Activated effector memory CD4-positive, alpha-beta T cell treated with anti-CD3 and anti-CD28 coated beads, Interleukin-2, amount 50 U/mL, for 16 hours (primary cell): ENCODE data around the gene CCDC192.
"Not testable (repeated sequence)": the region's sequence is repeated elsewhere in the genome, so short reads cannot be mapped to it uniquely, and the experiment has no call there.

Source experiments
- DNase-seq: peaks from one replicate; pipeline ENCODE4 v3.0.0-alpha.2; 2020

CCDC192 gene

DNA sequence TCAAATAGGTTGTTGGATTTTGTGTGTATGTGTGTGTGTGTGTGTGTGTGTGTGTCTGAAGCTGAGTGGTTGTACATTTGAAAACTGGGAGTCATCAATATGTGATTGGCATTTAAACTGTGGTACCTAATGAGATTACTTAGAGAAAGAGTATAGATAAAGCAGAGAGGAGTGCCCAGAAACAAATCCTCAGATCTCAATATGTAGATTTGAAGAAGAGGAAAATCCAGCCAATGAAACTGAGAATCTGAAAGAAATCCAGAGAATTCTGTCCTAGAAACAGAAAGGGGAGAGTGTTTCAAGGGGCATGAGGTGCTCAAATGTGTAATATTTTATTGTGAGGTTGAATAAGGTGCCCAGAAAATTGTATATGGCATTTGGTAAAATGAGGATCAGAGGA, 66.2 kb downstream of the CCDC192 start:
- no peak for DNase-seq

DNA sequence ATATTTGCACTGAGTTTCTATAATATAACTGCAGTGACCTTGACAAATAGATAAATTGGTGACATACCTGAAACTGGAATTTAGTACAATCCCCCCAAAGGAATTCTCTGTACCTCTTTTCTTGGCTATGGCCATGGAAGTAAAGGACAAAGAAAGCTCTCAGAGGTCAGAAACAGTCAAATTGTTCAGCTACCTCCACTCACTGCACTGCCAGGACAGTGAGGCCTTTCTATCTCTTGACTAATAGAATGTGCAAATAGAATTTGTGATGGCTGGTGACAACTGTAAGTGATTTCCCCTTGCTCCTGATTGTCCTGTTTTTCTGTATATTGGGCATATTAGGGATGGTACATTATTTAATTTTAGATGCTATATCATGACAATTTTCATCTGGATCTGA, 67.1 kb downstream of the CCDC192 start:
- no peak for DNase-seq

DNA sequence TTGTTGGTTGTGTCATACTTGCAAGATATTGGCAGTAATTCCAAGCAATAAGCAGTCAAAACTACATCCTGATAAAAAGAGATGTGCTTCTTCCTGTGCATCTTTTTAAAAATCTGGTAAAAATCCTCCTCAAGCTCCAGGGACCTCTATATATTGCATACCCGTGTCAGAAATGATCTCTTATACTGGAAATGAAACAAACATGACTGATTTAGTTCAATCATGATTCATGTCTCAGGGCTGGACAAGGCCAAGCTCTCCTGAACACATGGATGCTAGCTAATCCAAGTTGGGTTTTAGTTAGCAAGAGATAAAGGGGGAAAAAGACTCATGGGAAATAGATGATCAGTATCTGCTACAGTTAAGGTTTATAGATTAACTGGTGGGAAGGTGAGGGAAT, 69.3 kb downstream of the CCDC192 start:
- no peak for DNase-seq

DNA sequence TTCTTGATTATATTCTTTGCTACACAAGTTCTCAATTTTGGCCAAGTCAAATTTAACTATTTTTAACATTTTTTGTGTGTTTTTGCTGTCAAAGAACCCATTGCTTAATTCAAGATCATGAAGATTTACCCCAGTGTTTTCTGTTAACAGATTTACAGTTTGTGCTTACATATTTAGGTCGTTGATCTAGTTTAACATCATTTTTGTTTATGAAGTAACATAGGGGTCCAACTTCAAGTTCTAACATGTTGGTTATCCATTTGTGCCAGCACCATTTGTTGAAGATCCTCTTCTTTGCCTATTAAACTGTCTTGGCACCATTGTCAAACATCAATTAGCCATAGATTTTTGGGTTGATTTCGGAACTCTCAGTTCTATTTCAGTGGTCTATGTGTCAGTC, 71.0 kb downstream of the CCDC192 start:
- no peak for DNase-seq

DNA sequence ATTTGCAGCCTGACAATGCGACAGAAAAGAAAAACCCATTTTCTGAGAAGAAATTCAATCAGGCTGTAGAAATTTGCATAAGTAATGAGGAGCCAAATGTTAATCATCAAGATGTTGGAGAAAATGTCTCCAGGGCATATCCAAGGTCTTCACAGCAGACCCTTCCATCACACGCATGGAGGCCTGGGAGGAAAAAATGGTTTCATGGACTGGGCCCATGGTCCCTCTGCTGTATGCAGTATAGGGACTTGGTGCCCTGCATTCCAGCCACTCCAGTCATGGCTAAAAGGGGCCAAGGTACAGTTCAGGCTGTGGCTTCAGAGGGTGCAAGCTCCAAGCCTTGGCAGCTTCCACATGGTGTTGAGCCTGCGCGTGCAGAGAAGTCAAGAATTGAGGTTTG, 73.3 kb downstream of the CCDC192 start:
- no peak for DNase-seq

DNA sequence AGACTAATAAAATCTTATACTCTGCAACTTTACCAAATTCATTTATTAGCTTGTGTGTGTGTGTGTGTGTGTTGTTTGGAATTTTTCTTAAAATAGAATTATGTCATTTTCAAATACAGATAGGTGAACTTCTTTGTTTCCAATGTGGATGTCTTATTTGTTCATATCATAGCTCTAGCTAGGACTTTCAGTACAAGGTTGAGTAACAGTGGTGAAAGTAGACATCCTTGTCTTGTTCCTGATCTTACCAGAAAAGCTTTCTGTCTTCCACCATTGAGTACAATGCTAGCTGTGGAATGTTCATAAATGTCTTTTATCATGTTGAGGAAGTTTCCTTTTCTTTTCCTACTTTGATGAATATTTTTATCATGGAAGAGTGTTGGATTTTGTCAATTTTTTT, 74.8 kb downstream of the CCDC192 start:
- DNase-seq = no peak

DNA sequence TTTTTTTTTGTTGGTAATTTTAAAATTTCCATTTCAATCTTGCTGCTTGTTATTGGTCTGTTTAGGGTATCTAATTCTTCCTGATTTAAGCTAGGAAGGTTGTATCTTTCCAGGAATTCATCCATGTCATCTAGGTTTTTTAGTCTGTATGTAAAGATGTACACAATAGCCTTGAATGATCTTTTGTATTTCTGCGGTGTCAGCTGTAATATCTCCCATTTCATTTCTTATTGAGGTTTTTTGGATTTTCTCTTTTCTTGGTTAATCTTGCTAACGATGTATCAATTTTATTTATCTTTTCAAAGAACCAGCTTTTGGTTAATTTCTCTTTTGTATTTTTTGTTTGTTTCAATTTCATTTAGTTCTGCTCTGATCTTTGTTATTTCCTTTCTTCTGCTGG, 79.3 kb downstream of the CCDC192 start:
- DNase-seq = not testable (repeated sequence)

DNA sequence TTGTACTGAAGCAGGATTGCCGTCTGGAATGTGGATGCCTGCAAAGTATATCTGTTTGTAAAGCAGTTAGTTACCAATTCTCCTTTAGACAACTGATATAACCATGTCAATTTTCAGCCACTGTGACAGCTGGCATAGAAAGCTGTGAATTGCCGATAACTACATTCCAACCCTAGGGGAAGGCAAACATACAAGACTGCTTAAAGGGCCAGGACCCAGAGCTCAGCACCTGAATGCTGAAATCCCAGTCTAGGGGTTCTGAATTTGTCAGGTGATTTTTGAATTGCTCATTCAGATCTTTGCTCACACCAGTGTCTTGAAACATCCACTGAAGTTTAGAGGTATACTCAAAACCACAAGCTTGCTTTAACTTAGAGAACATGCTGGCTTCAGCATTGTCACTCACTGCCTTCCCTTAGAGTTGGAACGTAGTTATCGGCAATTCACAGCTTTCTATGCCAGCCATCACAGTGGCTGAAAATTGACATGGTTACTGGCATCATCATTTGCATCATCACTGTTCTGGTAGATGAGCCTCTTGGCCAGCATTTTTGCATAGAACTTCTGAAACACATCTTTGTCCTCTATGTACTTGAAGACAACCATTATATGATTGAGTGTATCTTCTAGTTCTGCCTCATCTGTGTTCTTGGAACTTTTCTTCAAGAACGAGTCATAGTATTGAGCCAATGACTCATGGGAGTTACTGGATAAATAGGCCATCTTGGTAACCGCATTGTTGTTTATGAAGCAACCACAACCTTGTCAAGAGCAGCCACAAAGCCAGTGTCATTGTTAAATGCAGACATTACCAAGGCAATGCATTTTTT, 82.1 kb downstream of the CCDC192 start:
- no peak for DNase-seq

DNA sequence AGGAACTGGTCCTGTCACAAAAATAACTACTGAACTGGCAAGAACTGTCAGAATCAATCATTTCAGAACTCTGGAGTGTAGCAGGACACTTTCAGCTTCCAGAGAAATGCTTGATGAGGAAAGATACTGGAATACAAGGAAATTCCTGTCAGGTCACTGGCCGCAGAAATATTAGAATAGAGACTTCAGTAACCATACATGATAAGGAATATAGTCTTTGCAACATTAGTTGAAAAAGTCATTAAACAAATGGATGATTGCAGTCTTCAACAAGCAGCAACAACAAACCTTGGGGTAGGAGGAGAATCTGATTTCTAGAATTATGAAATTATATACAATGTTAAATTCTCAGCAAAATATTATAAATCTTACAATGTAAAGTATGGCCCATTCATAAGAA, 88.2 kb downstream of the CCDC192 start:
- DNase-seq = no peak

DNA sequence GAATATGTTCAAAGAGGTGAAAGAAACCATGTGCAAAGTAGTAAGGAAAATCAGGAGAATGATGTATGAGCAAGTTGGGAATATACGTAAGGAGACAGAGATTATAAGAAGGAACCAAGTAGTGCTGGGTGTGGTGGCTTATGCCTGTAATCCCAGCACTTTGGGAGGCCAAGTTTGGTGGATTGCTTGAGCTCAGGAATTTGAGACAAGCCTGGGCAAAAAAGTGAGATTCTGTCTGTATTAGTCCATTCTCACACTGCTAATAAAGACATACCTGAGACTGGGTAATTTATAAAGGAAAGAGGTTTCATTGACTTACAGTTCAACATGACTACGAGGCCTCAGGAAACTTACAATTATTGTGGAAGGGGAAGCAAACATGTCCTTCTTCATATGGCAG, 88.7 kb downstream of the CCDC192 start:
- not testable (repeated sequence) for DNase-seq

DNA sequence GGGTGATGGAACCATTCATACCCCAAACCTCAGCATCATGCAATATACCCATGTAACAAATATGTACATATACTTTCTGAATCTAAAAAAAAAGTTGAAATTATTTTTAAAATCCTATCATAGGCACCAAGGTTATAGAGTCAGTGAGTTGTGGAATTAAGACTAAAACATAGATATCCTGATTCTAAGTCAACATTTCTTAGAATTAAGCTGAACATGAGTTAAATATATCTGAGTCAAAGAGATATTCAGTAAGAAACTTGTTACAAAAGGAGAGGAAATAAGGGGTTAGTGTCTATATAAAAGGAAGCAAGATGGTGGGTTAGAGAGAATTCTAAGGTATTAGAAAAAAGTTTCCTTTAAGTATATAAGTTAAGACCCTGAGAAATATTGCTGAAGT, 89.9 kb downstream of the CCDC192 start:
- no peak for DNase-seq

DNA sequence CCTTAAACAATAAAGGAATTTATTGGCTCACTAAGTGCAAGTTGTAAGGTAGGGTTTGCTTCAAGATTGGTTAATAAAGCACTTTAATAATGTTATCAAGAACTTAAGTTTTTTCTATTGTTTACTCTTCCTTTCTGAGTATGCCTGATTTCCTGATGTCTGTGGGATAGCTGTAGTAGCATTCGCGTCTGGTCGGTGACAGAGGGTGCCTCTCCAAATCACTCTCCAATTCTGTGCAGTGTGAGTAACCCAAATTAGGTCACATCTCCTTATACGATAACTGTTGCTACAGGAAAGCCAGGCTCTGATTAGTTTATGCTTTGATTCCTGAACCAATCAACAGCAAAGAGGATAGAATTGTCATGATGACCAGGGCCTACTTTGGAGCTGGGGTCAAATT, 90.7 kb downstream of the CCDC192 start:
- DNase-seq = no peak

DNA sequence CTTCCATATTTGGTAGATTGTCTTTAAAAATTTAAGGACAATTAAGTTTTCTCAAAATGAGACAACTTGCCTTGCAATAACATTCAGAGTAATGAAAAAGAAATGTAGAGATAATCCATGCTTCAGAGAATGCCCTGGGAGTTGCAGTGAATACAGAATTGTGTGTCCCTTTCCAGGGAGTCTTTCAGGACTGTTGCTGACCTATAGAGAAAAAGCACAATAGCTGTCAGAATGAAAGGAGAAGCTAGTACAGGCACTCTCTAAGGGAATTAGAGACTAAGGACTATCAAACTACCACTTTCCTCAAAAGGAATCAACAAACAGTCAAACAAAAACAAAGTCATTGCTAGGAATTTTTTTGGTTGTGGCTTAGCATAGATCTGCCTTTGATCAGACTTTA, 93.0 kb downstream of the CCDC192 start:
- DNase-seq = no peak

DNA sequence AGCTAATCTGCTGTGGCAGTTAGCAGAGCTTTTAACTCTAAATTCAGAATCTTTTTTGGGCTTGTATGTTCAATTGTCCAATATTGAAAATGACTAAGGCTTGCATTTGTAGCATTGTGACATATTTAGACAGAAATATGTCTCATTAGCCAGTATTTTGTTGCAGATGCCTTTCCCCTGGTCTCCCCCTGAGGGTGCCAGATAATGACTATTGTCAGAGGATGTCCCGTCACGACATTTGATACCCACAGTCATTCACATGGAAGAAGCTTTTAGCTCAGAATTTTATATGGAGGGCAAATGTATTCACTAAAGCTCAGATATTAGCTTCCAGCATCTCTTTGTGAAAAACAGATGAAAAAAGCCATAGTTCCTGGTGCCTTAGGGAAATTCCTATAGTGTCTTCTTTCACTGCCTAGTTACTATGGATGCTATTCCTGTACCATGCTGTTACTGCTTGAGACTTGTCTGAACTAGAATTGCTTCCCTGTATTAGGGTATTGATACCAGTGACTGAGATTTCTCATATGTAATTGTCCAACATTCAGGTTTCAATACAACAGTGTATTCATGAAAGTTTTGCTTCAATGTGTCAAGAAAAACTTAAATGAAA, 96.2 kb downstream of the CCDC192 start:
- DNase-seq = no peak

DNA sequence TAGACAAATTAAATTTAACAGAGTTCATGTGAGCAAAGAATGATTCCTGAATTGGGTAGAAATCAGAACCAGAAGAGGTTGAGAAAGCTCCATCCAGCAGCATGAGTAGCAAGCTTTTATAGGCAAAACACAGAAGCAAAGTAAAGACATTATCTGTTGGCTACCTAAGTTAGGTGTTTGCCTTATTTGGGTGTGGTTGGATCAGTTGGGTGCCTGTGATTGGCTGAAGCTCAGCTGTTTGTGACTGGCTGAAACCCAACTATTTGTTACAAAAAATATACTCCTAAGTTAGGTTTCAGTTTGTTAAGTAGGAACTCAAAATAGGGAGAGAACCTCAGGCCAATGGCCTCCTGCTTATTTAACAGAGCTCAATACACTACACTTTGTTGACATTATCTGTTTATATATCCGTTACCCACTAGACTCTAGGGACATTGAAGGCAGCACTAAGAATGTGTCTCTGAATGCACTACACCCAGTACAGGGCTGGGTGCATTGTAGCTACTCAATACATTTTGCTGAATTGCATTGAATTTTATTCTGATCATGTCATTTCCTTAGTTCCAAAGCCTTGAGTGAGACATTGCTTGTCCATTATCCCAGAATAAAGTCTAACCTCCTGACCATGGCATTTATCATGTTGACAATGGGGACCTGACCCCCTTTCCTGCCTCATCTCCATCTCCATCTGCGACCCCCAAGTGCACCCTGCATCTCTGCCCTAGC, 98.7 kb downstream of the CCDC192 start:
- no peak for DNase-seq

DNA sequence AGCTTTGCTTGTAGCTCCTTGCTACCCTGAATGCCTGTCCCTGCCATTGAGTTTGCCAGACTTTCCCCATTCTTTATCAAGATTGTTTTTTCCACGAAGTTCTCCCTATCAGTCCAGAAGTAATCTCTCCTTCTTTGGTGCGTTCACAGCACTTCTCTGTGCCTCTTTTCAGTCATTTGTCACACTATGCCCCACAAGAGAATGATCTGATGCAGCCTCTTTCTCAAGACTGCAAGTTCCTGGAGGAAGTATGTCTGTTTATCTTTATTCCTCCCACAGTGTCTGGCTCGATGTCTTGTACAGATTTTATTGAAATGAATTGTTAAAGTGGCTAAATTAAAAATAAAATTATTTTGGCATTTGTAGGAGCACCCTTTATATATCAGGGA, 99.3 kb downstream of the CCDC192 start:
- DNase-seq = no peak

DNA sequence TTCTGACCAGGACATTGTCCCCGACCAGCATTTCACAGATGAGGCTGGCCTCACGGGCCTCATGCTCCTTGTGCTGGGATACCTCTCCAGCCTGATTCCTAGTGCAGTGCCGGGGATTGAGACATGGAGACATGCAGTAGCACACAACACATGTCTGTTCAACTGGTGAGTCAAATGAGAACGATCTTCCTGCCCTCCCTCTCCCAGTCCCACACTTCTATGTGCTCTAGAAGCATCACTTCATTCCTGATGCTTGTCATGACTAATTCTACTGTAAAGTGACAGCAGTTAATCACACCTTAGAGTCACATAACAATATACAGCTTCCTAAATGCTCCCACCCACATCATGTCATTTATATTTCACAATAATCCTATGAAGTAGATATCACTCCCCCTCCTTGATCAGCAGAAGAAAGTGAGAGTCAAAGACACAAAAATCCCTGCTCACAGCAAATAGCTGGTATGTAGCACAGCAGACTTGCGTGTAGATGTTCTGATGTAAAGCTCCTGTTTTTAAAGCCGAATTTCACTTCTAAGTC, 101.8 kb downstream of the CCDC192 start:
- DNase-seq = no peak

DNA sequence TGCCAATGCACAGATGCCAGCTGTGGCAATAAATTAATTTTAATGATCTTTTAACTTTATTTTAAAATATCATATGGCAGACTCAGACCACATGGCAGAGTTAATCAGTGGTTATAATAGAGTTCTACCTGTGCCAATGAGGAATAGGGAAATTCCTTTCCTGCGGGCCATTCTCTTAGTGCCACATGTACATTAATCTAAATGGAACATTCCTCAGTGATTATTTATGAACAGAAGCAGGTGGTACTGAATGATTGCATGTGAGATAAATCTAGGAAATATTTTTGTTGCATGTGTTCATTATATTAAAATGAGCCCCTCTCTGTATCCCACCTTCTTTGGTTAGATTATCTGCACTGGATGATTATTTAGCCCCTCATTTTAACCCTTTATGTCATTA, 102.3 kb downstream of the CCDC192 start:
- DNase-seq = no peak

DNA sequence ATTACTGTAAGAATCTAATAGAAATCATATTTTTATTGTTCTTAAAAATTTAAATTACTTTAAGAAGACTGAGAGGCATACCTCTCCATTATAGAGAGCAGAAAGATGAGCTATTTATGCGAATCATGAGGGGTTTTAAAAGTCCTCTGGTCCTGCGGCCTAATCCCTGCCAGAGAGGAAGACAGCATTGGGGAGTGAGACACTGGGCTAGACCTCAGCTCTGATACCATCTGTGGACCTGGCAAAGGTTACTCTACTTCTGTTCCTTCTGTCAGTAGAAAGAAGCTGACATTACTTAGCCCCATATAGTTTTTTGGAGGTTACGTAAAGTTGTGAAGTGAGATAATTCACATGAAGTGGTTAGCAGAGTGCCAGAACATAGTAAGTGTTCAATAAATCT, 103.6 kb downstream of the CCDC192 start:
- no peak for DNase-seq

DNA sequence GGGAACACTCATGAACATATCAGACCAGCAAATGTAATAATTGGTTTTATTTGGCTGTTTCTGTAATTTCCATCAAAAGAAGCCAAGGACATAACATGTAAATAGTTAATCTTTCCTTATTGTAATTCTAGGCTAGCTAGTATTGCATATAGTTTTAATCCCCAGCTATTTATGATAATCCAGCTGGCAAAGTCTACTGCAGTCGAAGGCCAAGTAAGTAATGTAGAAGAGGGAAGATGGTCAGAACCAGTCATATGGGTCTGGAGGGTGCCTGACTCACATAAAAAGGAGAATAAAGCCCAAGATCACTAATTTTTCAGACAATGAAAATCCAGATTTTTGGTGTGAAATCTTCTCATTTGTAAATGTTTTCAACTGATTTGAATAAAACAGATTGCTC, 106.3 kb downstream of the CCDC192 start:
- DNase-seq = no peak

DNA sequence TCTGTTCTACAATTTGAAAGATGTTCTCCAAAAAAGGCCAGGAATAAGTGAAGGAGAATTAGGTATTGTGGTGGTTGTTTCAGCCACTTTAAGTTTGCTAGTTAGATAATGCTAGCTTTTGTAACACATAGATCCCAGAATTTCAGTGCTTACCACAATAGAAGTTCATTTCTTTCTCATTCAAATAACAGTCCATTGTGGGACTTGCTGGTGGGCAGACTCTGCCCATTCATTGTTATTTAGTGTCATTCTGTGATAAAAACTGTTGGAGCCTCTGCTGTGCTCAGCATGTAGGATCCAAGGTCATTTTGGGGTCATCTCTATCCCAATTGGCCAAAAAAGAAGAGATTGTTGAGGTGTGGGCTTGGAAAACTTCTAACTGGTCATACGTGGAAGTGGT, 106.8 kb downstream of the CCDC192 start:
- DNase-seq = no peak

DNA sequence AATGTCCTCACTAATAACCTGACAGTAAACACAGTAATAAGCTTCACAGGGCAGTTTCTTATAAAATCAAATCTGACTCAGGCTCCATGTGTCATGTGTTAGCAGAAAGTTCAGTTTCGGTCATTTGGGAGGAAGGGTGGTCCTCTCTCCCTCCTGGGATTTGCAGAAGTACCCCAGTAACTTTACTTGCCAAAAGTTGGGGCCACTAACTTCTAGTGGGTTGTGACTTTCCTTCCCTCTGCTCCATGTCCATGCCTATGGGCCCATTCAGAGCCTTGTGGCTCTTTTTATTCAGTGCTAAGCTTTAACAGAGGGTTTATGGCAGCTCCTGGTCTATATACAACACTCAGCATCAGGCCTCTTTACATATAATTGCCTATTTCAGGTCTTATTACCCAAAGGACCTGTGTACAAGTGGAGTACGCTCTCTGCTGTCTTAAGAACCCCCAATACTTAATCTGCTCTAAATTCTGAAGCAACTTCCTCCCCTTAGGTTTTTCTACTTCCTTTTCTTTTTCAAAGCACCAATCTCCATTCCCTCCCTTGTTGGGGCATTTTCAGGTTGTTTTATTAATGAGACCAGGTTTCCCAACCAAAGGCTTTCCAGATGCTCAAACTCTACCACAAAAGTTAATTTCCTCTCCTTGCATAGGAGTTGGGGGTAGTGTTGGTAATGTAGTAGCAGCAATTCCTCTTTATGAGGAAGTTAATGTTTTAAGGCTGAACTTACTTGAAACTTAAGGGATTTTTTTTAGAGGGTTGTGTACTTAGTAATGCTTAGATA, 107.7 kb downstream of the CCDC192 start:
- no peak for DNase-seq

DNA sequence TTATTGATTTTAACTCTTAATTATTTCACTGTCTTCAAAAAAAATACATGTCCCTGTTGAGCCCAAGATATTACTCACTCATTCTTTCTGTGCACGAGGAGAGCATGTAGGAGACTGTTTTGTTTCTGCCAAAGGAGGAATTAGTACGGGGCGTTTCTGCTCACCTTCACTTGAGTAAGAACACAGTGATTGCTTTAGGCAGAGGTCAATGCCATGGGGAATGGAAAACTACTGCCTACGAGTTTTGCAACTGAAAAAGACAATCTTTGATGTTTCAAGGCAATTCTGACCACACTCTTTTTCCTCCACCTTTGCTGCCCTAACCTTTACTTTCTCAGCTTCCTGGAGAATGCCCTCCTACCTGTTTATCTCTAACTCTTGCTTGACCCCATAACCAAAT, 109.4 kb downstream of the CCDC192 start:
- no peak for DNase-seq
